Right atrium auricular region (tissue), 2 donors: ENCODE measurements around the gene NKX3-2. TPM values are rescaled to one million over a fixed set of nuclear protein-coding genes. Genes with fewer than 3 reads are reported as not detected.

Experiments used
- DNase-seq: peaks from one replicate; pipeline ENCODE4 v3.0.0-alpha.2; 2019; ENCODE audit warnings: low spot score
- H3K27ac ChIP-seq, 2 donors: fragments of 200-600 bp; sonication (generic); 1 replicate in 1 of 2; 2 replicates in 1 of 2; pipeline ENCODE4 v1.5.1; 2016 to 2019
- H3K27me3 ChIP-seq, 2 donors: fragments of 200-600 bp; sonication (generic); one replicate each; pipeline versions ENCODE4 v1.5.1 to v1.6.0; 2017 to 2019
- H3K36me3 ChIP-seq: fragments of 200-600 bp; sonication (generic); one replicate; pipeline ENCODE4 v1.5.1; 2016
- H3K4me1 ChIP-seq, 2 donors: fragments of 200-600 bp; sonication (generic); one replicate each; pipeline versions ENCODE4 v1.5.1 to v1.6.0; 2017 to 2019
- H3K4me3 ChIP-seq, 2 donors: fragments of 200-600 bp; sonication (generic); 1 replicate in 1 of 2; 2 replicates in 1 of 2; pipeline ENCODE4 v1.5.1; 2017 to 2019; ENCODE audit warnings: mild to moderate bottlenecking in 1 of 2, moderate library complexity in 1 of 2
- H3K9me3 ChIP-seq, 2 donors: fragments of 200-600 bp; sonication (generic); one replicate each; pipeline ENCODE4 v1.5.1; 2019
- CTCF ChIP-seq, 2 donors: fragments of 200-600 bp; sonication (generic); IDR thresholded peaks; one replicate each; pipeline ENCODE4 v1.5.1; 2019; ENCODE audit warnings: antibody characterized with exemption in 2 of 2
- total RNA-seq, 2 donors: library from RNA; depleted of rRNA; stranded (reverse); fragments of >200 nt; gene quantifications; one replicate each; pipeline ENCODE4 v1.1.0, GENCODE V29; 2016

Gene NKX3-2
- total RNA-seq, 2 donors from 2014 or later: not detected

- H3K4me3 ChIP-seq: peak overlapping the region; percentile 37 to 54
- TF ChIP-seq CTCF (IDR thresholded peaks at IDR 0.05): no peak
- no peaks in the 10 kb centered on the region for H3K9me3 ChIP-seq
- H3K36me3 ChIP-seq: no peaks in the 10 kb centered on the region
- DNase-seq: no peak
- H3K27me3 ChIP-seq: peaks cover 72 to 89% of the 10 kb centered on the region in 2 donors
- peaks cover 0 to 57% of the 10 kb centered on the region in 2 donors for H3K4me1 ChIP-seq
- no peak overlapping the region for H3K27ac ChIP-seq
These were observed 492 bp upstream of the NKX3-2 start for GRCh38 chr4:13544606-13545393.

- Histone ChIP-seq H3K27ac (no peak overlapping the region), H3K27me3 (peaks cover 83 to 90% of the 10 kb centered on the region in 2 donors), H3K4me1 (peaks cover 0 to 64% of the 10 kb centered on the region in 2 donors), H3K9me3 (no peaks in the 10 kb centered on the region), H3K4me3 (peak overlapping the region in 1 of 2 donors; percentile 54), H3K36me3 (no peaks in the 10 kb centered on the region)
- TF ChIP-seq CTCF (IDR thresholded peaks at IDR 0.05): no peak
- no peak for DNase-seq
These were observed 1.1 kb downstream of the NKX3-2 start for GRCh38 chr4:13543032-13543838.

- Histone ChIP-seq H3K36me3 (no peaks in the 10 kb centered on the region), H3K4me3 (peak overlapping the region in 1 of 2 donors; percentile 25), H3K9me3 (no peaks in the 10 kb centered on the region), H3K27ac (no peak overlapping the region), H3K4me1 (peaks cover 0 to 61% of the 10 kb centered on the region in 2 donors), H3K27me3 (peaks cover 83 to 90% of the 10 kb centered on the region in 2 donors)
- no peak for TF ChIP-seq CTCF (IDR thresholded peaks at IDR 0.05)
- no peak for DNase-seq
These were observed 1.7 kb downstream of the NKX3-2 start for GRCh38 chr4:13542577-13543031.

- DNase-seq: no peak
- Histone ChIP-seq H3K36me3 (no peaks in the 10 kb centered on the region), H3K9me3 (no peaks in the 10 kb centered on the region), H3K4me1 (peaks cover 0 to 54% of the 10 kb centered on the region in 2 donors), H3K4me3 (peak overlapping the region in 1 of 2 donors; percentile 25), H3K27me3 (peaks cover 89 to 90% of the 10 kb centered on the region in 2 donors), H3K27ac (no peak overlapping the region)
- TF ChIP-seq CTCF (IDR thresholded peaks at IDR 0.05): peak in 1 of 2 donors; percentile 55
These were observed 2.4 kb downstream of the NKX3-2 start for GRCh38 chr4:13541720-13542576.

- Histone ChIP-seq H3K27me3 (peaks cover 85 to 89% of the 10 kb centered on the region in 2 donors), H3K4me1 (peaks cover 0 to 52% of the 10 kb centered on the region in 2 donors), H3K9me3 (no peaks in the 10 kb centered on the region), H3K36me3 (no peaks in the 10 kb centered on the region), H3K27ac (no peak overlapping the region), H3K4me3 (no peak overlapping the region)
- no peak for TF ChIP-seq CTCF (IDR thresholded peaks at IDR 0.05)
- no peak for DNase-seq
These were observed 3.1 kb downstream of the NKX3-2 start for GRCh38 chr4:13541176-13541604.
